PC-3 (cell line): ENCODE results near the gene HMCN2.

Source experiments
- EZH2 ChIP-seq: fragments of 300-600 bp; sonication (generic); IDR thresholded peaks from one replicate; pipeline ENCODE4 v1.6.1; 2017; ENCODE audit warnings: antibody characterized with exemption, mild to moderate bottlenecking, low read length; ENCODE audit not compliant: unreplicated experiment
- TF ChIP-seq, protein P1 (sequence below): fragments of 300-600 bp; sonication (generic); conservative IDR thresholded peaks from 2 replicates; pipeline ENCODE4 v1.5.1; 2017; ENCODE audit warnings: antibody characterized with exemption, low read depth, mild to moderate bottlenecking, low read length

DNA sequence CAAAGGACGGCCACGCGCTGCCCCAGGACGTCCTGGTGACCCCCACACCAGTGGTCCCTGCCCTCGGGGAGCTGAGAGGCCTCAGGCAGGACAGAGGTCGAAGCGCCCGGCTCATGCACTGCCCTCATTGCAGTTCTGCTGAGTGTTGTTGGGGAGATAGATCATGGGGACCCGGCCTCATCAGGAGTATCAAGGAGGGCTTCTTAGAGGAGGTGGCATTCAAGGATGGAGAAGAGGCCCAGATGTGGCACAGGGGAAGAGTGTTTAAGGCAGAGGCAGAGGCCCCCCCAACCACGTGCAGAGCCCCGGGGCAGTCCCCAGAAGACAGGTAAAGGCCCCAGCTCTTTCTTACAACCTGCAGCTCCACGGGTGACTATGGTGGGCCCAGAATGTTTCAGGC lies 205.4 kb downstream of the HMCN2 start:
- TF ChIP-seq, protein P1, sequence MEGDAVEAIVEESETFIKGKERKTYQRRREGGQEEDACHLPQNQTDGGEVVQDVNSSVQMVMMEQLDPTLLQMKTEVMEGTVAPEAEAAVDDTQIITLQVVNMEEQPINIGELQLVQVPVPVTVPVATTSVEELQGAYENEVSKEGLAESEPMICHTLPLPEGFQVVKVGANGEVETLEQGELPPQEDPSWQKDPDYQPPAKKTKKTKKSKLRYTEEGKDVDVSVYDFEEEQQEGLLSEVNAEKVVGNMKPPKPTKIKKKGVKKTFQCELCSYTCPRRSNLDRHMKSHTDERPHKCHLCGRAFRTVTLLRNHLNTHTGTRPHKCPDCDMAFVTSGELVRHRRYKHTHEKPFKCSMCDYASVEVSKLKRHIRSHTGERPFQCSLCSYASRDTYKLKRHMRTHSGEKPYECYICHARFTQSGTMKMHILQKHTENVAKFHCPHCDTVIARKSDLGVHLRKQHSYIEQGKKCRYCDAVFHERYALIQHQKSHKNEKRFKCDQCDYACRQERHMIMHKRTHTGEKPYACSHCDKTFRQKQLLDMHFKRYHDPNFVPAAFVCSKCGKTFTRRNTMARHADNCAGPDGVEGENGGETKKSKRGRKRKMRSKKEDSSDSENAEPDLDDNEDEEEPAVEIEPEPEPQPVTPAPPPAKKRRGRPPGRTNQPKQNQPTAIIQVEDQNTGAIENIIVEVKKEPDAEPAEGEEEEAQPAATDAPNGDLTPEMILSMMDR: no peak
- no peak for TF ChIP-seq EZH2
